Neural cell (in vitro differentiated cells): Measurements from ENCODE around the gene NOL4L. TPM values are rescaled to one million over a fixed set of nuclear protein-coding genes. Genes with fewer than 3 reads are reported as not detected.

Experiments used
- H2AFZ ChIP-seq: fragments of 200-600, 300-800 bp; sonication (generic), shearing (Covaris generic); 2 replicates; pipeline ENCODE4 v1.6.0; 2014; ENCODE audit warnings: low read depth, mild to moderate bottlenecking, antibody characterized with exemption, low read length, moderate library complexity
- H3F3A ChIP-seq: fragments of 200-600 bp; shearing (Covaris generic); 2 replicates; pipeline ENCODE4 v1.6.1; 2016; ENCODE audit warnings: mild to moderate bottlenecking, moderate library complexity, mixed read lengths, antibody characterized with exemption, low read length; ENCODE audit not compliant: insufficient read depth, poor library complexity, severe bottlenecking
- H3K27ac ChIP-seq: fragments of 200-600, 300-800 bp; sonication (generic), shearing (Covaris generic); 2 replicates; pipeline ENCODE4 v1.5.1; 2014; ENCODE audit warnings: mild to moderate bottlenecking, low read length, moderate library complexity
- H3K27me3 ChIP-seq: fragments of 300-800, 200-600 bp; sonication (generic), shearing (Covaris generic); 2 replicates; pipeline ENCODE4 v1.6.0; 2014; ENCODE audit warnings: mild to moderate bottlenecking, low read depth, low read length, moderate library complexity; ENCODE audit not compliant: insufficient read depth
- H3K36me3 ChIP-seq: fragments of 300-800, 200-600 bp; sonication (generic), shearing (Covaris generic); 2 replicates; pipeline ENCODE4 v1.5.1; 2014; ENCODE audit warnings: mild to moderate bottlenecking, antibody characterized with exemption, low read length, moderate library complexity; ENCODE audit not compliant: insufficient read depth
- H3K4me2 ChIP-seq: fragments of 300-800, 200-600 bp; sonication (generic), shearing (Covaris generic); 2 replicates; pipeline ENCODE4 v1.6.0; 2014; ENCODE audit warnings: mild to moderate bottlenecking, low read length
- H3K4me3 ChIP-seq: fragments of 300-800, 200-600 bp; sonication (generic), shearing (Covaris generic); 2 replicates; pipeline ENCODE4 v1.5.1; 2014; ENCODE audit warnings: mild to moderate bottlenecking, low read length, moderate library complexity
- H3K79me2 ChIP-seq: fragments of 200-600 bp; shearing (Covaris generic); replicated peaks from 2 replicates; pipeline ENCODE4 v1.6.0; 2014; ENCODE audit warnings: mild to moderate bottlenecking, low read length, moderate library complexity; ENCODE audit not compliant: insufficient read depth
- H3K9ac ChIP-seq: fragments of 300-800, 200-600 bp; sonication (generic), shearing (Covaris generic); 2 replicates; pipeline ENCODE4 v1.6.1; 2016; ENCODE audit warnings: mild to moderate bottlenecking, low read length, mixed read lengths
- H3K9me2 ChIP-seq: fragments of 200-600 bp; shearing (Covaris generic); 2 replicates; pipeline ENCODE4 v1.6.1; 2016; ENCODE audit warnings: mild to moderate bottlenecking, low read length, mixed read lengths; ENCODE audit not compliant: insufficient read depth
- H3K9me3 ChIP-seq: fragments of 200-600, 300-800 bp; sonication (generic), shearing (Covaris generic); 2 replicates; pipeline ENCODE4 v1.6.1; 2016; ENCODE audit warnings: mild to moderate bottlenecking, mixed run types, low read length, moderate library complexity, mixed read lengths
- H4K20me1 ChIP-seq: fragments of 200-600 bp; shearing (Covaris generic); 2 replicates; pipeline ENCODE4 v1.6.1; 2016; ENCODE audit warnings: mild to moderate bottlenecking, mixed run types; ENCODE audit not compliant: insufficient read depth
- CTCF ChIP-seq: fragments of 450-650 bp; IDR thresholded peaks from 2 replicates; pipeline ENCODE4 v1.5.1; 2014; ENCODE audit warnings: antibody characterized with exemption, mild to moderate bottlenecking, moderate library complexity; ENCODE audit not compliant: poor library complexity, severe bottlenecking
- EP300 ChIP-seq: fragments of 450-650 bp; conservative IDR thresholded peaks from 2 replicates; pipeline ENCODE4 v1.6.1; 2014; ENCODE audit warnings: antibody characterized with exemption, mild to moderate bottlenecking, moderate library complexity; ENCODE audit not compliant: poor library complexity, severe bottlenecking
- EZH2 ChIP-seq: fragments of 200-600, 300-800 bp; shearing (Covaris generic), sonication (generic); IDR thresholded peaks from 2 replicates; pipeline ENCODE4 v1.6.1; 2014; ENCODE audit warnings: antibody characterized with exemption, low read length, borderline replicate concordance, mild to moderate bottlenecking; ENCODE audit not compliant: insufficient read depth, poor library complexity, severe bottlenecking
- MXI1 ChIP-seq: fragments of 450-650 bp; conservative IDR thresholded peaks from 2 replicates; pipeline ENCODE4 v1.6.1; 2014; ENCODE audit warnings: antibody characterized with exemption, mild to moderate bottlenecking; ENCODE audit not compliant: poor library complexity, severe bottlenecking
- POLR2AphosphoS5 ChIP-seq: IDR thresholded peaks from 2 replicates; pipeline ENCODE4 v1.6.1; 2012
- RAD21 ChIP-seq: fragments of 450-650 bp; conservative IDR thresholded peaks from 2 replicates; pipeline ENCODE4 v1.6.1; 2014; ENCODE audit warnings: antibody characterized with exemption, mild to moderate bottlenecking, moderate library complexity
- REST ChIP-seq: IDR thresholded peaks from 2 replicates; pipeline ENCODE4 v1.6.1; 2012; ENCODE audit warnings: borderline replicate concordance
- SMC3 ChIP-seq: fragments of 450-650 bp; conservative IDR thresholded peaks from 2 replicates; pipeline ENCODE4 v1.6.1; 2014; ENCODE audit warnings: antibody characterized with exemption, mild to moderate bottlenecking, moderate library complexity; ENCODE audit not compliant: poor library complexity
- TAF1 ChIP-seq: IDR thresholded peaks from 2 replicates; pipeline ENCODE4 v1.6.1; 2012; ENCODE audit warnings: low read depth
- polyA plus RNA-seq: library from polyadenylated mRNA; depleted of rRNA; stranded (reverse); fragments of >200 nt; gene quantifications from 2 replicates; pipeline ENCODE4 v1.2.3, GENCODE V29; 2014

Gene NOL4L
- polyA plus RNA-seq, 1 donor from 2014 or later = 20.4 TPM

GRCh38 chr20:32437391-32438074 is 147.6 kb downstream of the NOL4L start:
- H3K9me3 ChIP-seq = no peaks in the 10 kb centered on the region
- H3K27me3 ChIP-seq = no peaks in the 10 kb centered on the region
- H3K79me2 ChIP-seq = no peaks in the 10 kb centered on the region
- no peak overlapping the region for H2AFZ ChIP-seq
- H3K9ac ChIP-seq = no peak overlapping the region
- H3K4me2 ChIP-seq = no peak overlapping the region
- H3K9me2 ChIP-seq = no peaks in the 10 kb centered on the region
- no peaks in the 10 kb centered on the region for H3F3A ChIP-seq
- no peaks in the 10 kb centered on the region for H4K20me1 ChIP-seq
- H3K4me3 ChIP-seq = no peak overlapping the region
- TF ChIP-seq CTCF = no peak
- TF ChIP-seq REST = no peak
- no peak for TF ChIP-seq RAD21
- TF ChIP-seq MXI1 = no peak
- TF ChIP-seq SMC3 = no peak
- no peak for TF ChIP-seq EZH2
- TF ChIP-seq POLR2AphosphoS5 = no peak
- no peak for TF ChIP-seq EP300
- no peak for TF ChIP-seq TAF1
- peaks cover 20% of the 10 kb centered on the region for H3K36me3 ChIP-seq
- H3K27ac ChIP-seq = no peak overlapping the region

GRCh38 chr20:32436968-32437367 is 148.2 kb downstream of the NOL4L start:
- TF ChIP-seq EP300 = no peak
- H3K27me3 ChIP-seq = no peaks in the 10 kb centered on the region
- H3K27ac ChIP-seq = no peak overlapping the region
- no peak overlapping the region for H2AFZ ChIP-seq
- no peaks in the 10 kb centered on the region for H3K9me3 ChIP-seq
- no peaks in the 10 kb centered on the region for H4K20me1 ChIP-seq
- H3K79me2 ChIP-seq = no peaks in the 10 kb centered on the region
- no peak overlapping the region for H3K4me3 ChIP-seq
- no peaks in the 10 kb centered on the region for H3K9me2 ChIP-seq
- no peak overlapping the region for H3K9ac ChIP-seq
- H3F3A ChIP-seq = no peaks in the 10 kb centered on the region
- peaks cover 25% of the 10 kb centered on the region for H3K36me3 ChIP-seq
- no peak overlapping the region for H3K4me2 ChIP-seq
